ENCODE measurements around the gene AQP12A. TPM values are rescaled to one million over a fixed set of nuclear protein-coding genes. Genes with fewer than 3 reads are reported as not detected.

The AQP12A gene
- total RNA-seq, 4 donors from 2014 or later, result not detected

- no peak overlapping the region for H3K27ac ChIP-seq
- H3K27me3 ChIP-seq, result peaks cover 0 to 78% (median 0%) of the 10 kb centered on the region in 4 donors
- no peaks in the 10 kb centered on the region for H3K9me3 ChIP-seq
- no peak for DNase-seq
- no peaks in the 10 kb centered on the region for H3K4me1 ChIP-seq
- no peak overlapping the region for H3K4me3 ChIP-seq
- intact Hi-C loops (cut with DNase I), result no loop called here
- no peaks in the 10 kb centered on the region for H3K36me3 ChIP-seq
- WGBS, 2 donors, result 67 to 81% methylated on average over 1 to 7 of the region's 10 CpGs
- TF ChIP-seq POLR2A (IDR thresholded peaks at IDR 0.05), result no peak
- TF ChIP-seq CTCF (IDR thresholded peaks at IDR 0.05), result no peak
Observed at GRCh38 chr2:240735476-240735875, 43.8 kb downstream of the AQP12A start.

- WGBS, 2 donors, result 79 to 81% methylated on average over 12 to 14 of the region's 35 CpGs
- intact Hi-C loops (cut with DNase I), result no loop called here
- Histone ChIP-seq H3K27ac (no peak overlapping the region), H3K27me3 (peaks cover 0 to 67% (median 0%) of the 10 kb centered on the region in 4 donors), H3K4me1 (no peaks in the 10 kb centered on the region), H3K36me3 (no peaks in the 10 kb centered on the region), H3K4me3 (no peak overlapping the region), H3K9me3 (no peaks in the 10 kb centered on the region)
- TF ChIP-seq CTCF (IDR thresholded peaks at IDR 0.05) (no peak), POLR2A (IDR thresholded peaks at IDR 0.05) (no peak)
- no peak for DNase-seq
Observed at GRCh38 chr2:240736281-240737250, 44.9 kb downstream of the AQP12A start.

- H3K4me1 ChIP-seq, result no peaks in the 10 kb centered on the region
- WGBS, 2 donors, result 64 to 65% methylated on average over 2 to 5 of the region's 5 CpGs
- no peaks in the 10 kb centered on the region for H3K9me3 ChIP-seq
- H3K4me3 ChIP-seq, result no peak overlapping the region
- TF ChIP-seq CTCF (IDR thresholded peaks at IDR 0.05), result no peak
- TF ChIP-seq POLR2A (IDR thresholded peaks at IDR 0.05), result no peak
- peaks cover 0 to 57% (median 0%) of the 10 kb centered on the region in 4 donors for H3K27me3 ChIP-seq
- intact Hi-C loops (cut with DNase I), result no loop called here
- H3K27ac ChIP-seq, result no peak overlapping the region
- no peak for DNase-seq
- no peaks in the 10 kb centered on the region for H3K36me3 ChIP-seq
Observed at GRCh38 chr2:240737512-240737911, 45.8 kb downstream of the AQP12A start.

- no peaks in the 10 kb centered on the region for H3K4me1 ChIP-seq
- intact Hi-C loops (cut with DNase I), result no loop called here
- H3K9me3 ChIP-seq, result no peaks in the 10 kb centered on the region
- DNase-seq, result no peak
- H3K27ac ChIP-seq, result no peak overlapping the region
- 83 to 100% methylated on average over 1 to 5 of the region's 7 CpGs for WGBS, 2 donors
- peaks cover 0 to 57% (median 0%) of the 10 kb centered on the region in 4 donors for H3K27me3 ChIP-seq
- no peaks in the 10 kb centered on the region for H3K36me3 ChIP-seq
- H3K4me3 ChIP-seq, result no peak overlapping the region
- TF ChIP-seq CTCF (IDR thresholded peaks at IDR 0.05) (no peak), POLR2A (IDR thresholded peaks at IDR 0.05) (no peak)
Observed at GRCh38 chr2:240737958-240738357, 46.3 kb downstream of the AQP12A start.

GRCh38 chr2:240739797-240740196 lies 48.1 kb downstream of the AQP12A start:
- intact Hi-C loops (cut with DNase I), result no loop called here
- DNase-seq, result no peak
- 63 to 80% methylated on average over 2 to 10 of the region's 16 CpGs for WGBS, 2 donors
- Histone ChIP-seq H3K27ac (no peak overlapping the region), H3K36me3 (no peaks in the 10 kb centered on the region), H3K9me3 (no peaks in the 10 kb centered on the region), H3K27me3 (peaks cover 0 to 44% (median 0%) of the 10 kb centered on the region in 4 donors), H3K4me3 (no peak overlapping the region), H3K4me1 (no peaks in the 10 kb centered on the region)
- TF ChIP-seq POLR2A (IDR thresholded peaks at IDR 0.05) (no peak), CTCF (IDR thresholded peaks at IDR 0.05) (no peak)
